22Rv1 (cell line): ENCODE measurements around the gene SH3BP5.

Source experiments
- H3K27ac ChIP-seq: fragments of 450-650 bp; 2 replicates; pipeline ENCODE4 v1.5.1; 2017
- ZFX ChIP-seq: fragments of 450-650 bp; IDR thresholded peaks from 2 replicates; pipeline ENCODE4 v1.6.1; 2017; ENCODE audit warnings: antibody characterized with exemption, borderline replicate concordance
- TF ChIP-seq, protein P1 (sequence below): fragments of 450-650 bp; IDR thresholded peaks from 2 replicates; pipeline ENCODE4 v1.5.1; 2017; ENCODE audit warnings: mild to moderate bottlenecking

SH3BP5 gene

DNA sequence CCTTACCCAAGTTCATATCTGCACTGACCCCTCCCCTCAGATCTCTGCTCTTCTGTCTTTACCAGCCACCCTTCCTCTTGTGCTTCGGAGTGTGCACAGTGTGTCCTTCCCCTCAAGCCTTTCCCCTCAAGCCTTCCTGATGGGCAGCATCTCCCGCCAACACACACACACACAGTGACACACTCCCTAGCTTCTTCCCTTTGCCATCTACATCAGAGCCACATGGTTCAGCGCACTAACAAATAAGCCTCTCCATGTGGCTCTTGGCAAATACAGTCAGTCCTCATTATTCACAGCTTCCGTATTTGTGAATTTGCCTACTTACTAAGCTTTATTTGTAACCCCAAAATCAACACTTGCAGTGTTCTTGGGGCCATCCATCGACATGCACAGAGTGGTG, 37.5 kb downstream of the SH3BP5 start:
- H3K27ac ChIP-seq: no peak overlapping the region
- TF ChIP-seq, protein P1, sequence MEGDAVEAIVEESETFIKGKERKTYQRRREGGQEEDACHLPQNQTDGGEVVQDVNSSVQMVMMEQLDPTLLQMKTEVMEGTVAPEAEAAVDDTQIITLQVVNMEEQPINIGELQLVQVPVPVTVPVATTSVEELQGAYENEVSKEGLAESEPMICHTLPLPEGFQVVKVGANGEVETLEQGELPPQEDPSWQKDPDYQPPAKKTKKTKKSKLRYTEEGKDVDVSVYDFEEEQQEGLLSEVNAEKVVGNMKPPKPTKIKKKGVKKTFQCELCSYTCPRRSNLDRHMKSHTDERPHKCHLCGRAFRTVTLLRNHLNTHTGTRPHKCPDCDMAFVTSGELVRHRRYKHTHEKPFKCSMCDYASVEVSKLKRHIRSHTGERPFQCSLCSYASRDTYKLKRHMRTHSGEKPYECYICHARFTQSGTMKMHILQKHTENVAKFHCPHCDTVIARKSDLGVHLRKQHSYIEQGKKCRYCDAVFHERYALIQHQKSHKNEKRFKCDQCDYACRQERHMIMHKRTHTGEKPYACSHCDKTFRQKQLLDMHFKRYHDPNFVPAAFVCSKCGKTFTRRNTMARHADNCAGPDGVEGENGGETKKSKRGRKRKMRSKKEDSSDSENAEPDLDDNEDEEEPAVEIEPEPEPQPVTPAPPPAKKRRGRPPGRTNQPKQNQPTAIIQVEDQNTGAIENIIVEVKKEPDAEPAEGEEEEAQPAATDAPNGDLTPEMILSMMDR: no peak
- no peak for TF ChIP-seq ZFX

- no peak overlapping the region for H3K27ac ChIP-seq
- no peak for TF ChIP-seq ZFX
- TF ChIP-seq, protein P1: no peak
Measured at GRCh38 chr3:15292765-15293522, 39.4 kb downstream of the SH3BP5 start.

- TF ChIP-seq ZFX: no peak
- TF ChIP-seq, protein P1: no peak
- no peak overlapping the region for H3K27ac ChIP-seq
Measured at GRCh38 chr3:15291589-15292541, 40.5 kb downstream of the SH3BP5 start.

GRCh38 chr3:15290736-15291135, 41.6 kb downstream of the SH3BP5 start:
- no peak overlapping the region for H3K27ac ChIP-seq

DNA sequence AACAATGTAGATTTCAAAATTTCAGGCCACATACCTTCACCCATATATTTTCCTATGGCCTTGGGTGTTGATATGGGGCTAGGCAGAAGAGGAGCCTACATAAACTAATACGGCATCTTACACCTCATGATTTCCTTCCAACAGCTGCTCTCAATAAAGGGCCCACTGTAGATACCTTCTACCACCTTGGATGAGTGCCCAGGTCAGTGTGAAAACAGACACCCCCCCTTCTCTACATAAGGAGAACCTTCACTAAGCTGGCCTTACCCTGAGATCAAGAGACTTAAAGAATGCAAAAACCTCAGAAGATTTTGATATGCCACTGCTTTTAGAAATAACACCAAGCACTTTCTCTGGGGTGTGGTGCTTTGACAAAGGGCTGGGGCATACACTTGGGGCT, 42.7 kb downstream of the SH3BP5 start:
- TF ChIP-seq, protein P1: no peak
- TF ChIP-seq ZFX: no peak
- no peak overlapping the region for H3K27ac ChIP-seq

More at GRCh38 chr3:15290736-15291135, 41.6 kb downstream of the SH3BP5 start:
- TF ChIP-seq, protein P1: no peak
- TF ChIP-seq ZFX: no peak

DNA sequence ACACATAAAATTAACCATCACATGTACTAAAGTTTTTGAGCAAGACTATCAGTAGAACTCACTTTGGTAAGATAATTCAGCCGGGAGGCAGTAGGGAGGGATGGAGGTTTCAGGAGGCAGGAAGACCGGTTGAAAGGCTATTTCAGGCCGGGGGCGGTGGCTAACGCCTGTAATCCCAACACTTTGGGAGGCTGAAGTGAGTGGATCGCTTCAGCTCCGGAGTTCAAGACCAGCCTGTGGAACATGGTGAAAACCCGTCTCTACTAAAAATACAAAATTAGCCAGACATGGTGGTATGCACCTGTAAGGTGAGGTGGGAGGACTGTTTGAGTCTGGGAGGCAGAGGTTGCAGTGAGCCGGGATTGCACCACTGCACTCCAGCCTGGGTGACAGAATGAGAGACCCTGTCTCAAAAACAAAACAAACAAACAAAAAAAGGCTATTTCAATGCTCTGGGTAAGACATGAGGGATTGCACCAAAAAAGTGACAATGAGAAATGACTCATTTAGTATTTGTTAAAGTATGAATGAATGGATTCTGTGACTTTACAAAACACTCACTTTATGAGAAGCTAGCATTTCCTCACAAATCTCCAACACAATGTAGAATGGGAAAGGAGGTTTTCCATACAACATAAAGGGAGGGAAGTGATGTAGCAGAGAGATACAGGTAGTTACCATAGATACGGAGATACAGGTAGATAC, 43.9 kb downstream of the SH3BP5 start:
- H3K27ac ChIP-seq: no peak overlapping the region
- no peak for TF ChIP-seq ZFX
- TF ChIP-seq, protein P1: no peak
